Erythroblast (primary cell): Measurements from ENCODE around the gene CFP.
"Not testable (repeated sequence)": the region's sequence is repeated elsewhere in the genome, so short reads cannot be mapped to it uniquely, and the experiment has no call there.

Experiments
- DNase-seq, 2 experiments: peaks; one replicate each; lab custom pipeline; 2025; lab: John Stamatoyannopoulos, UW
- GATA1 ChIP-seq: IDR thresholded peaks from 2 replicates; pipeline ENCODE4 v1.6.1; 2011; ENCODE audit warnings: low read depth, mild to moderate bottlenecking, control low read depth, low read length, moderate library complexity
- POLR2A ChIP-seq: IDR thresholded peaks from 2 replicates; pipeline ENCODE4 v1.6.1; 2011; ENCODE audit warnings: mild to moderate bottlenecking, low read length

The CFP gene

GRCh38 chrX:47629419-47630200, at the start of gene CFP:
TSS of gene CFP (minus strand) at chrX:47629930. CDS start at chrX:47629844, 86 bp downstream.
- TF ChIP-seq GATA1 (no peak), POLR2A (no peak)
- DNase-seq: no peak

- peak; percentile 20 for TF ChIP-seq POLR2A
- peak; percentile 30 to 62 for DNase-seq
Observed at GRCh38 chrX:47675959-47676859, 46.5 kb upstream of the CFP start.

GRCh38 chrX:47674776-47675175, 45.0 kb upstream of the CFP start:
- no peak for TF ChIP-seq GATA1
- TF ChIP-seq POLR2A: no peak
- DNase-seq: no peak

- not testable (repeated sequence) for DNase-seq
Observed at GRCh38 chrX:47665797-47666196, 36.1 kb upstream of the CFP start.

- TF ChIP-seq GATA1 (no peak), POLR2A (no peak)
- DNase-seq: no peak
Observed at GRCh38 chrX:47664737-47665136, 35.0 kb upstream of the CFP start.

GRCh38 chrX:47662144-47662657, 32.5 kb upstream of the CFP start:
- DNase-seq: peak; percentile 47 to 72
- no peak for TF ChIP-seq GATA1
- peak; percentile 51 for TF ChIP-seq POLR2A

- TF ChIP-seq POLR2A (no peak), GATA1 (no peak)
Observed at GRCh38 chrX:47661539-47661938, 31.8 kb upstream of the CFP start.

GRCh38 chrX:47659421-47659726, 29.6 kb upstream of the CFP start:
- no peak for DNase-seq
- TF ChIP-seq POLR2A (no peak), GATA1 (no peak)

More at GRCh38 chrX:47661539-47661938, 31.8 kb upstream of the CFP start:
- DNase-seq: no peak

GRCh38 chrX:47658684-47659420, 29.1 kb upstream of the CFP start, which contains the start of gene UXT:
TSS of gene UXT (minus strand) at chrX:47659180. CDS start at chrX:47658927, 253 bp downstream.
- TF ChIP-seq POLR2A (peak; percentile 94), GATA1 (no peak)

GRCh38 chrX:47658301-47658683, 28.6 kb upstream of the CFP start:
- DNase-seq: no peak
- TF ChIP-seq GATA1 (no peak), POLR2A (no peak)

More at GRCh38 chrX:47658684-47659420, 29.1 kb upstream of the CFP start, which contains the start of gene UXT:
- peak; percentile 97 to 98 for DNase-seq

- TF ChIP-seq POLR2A (peak; percentile 22), GATA1 (no peak)
- no peak for DNase-seq
Observed at GRCh38 chrX:47651043-47651905, 21.5 kb upstream of the CFP start.

GRCh38 chrX:47650164-47651042, 20.7 kb upstream of the CFP start, which contains the start of gene ELK1:
TSS of gene ELK1 (minus strand) at chrX:47650563. CDS start at chrX:47641441, 9,122 bp downstream.
- TF ChIP-seq GATA1 (no peak), POLR2A (peak; percentile 69)

More at GRCh38 chrX:47650164-47651042, 20.7 kb upstream of the CFP start, which contains the start of gene ELK1:
- DNase-seq: peak; percentile 92 to 93
